Erythroblast (primary cell): Measurements from ENCODE around the gene COMMD2.

Source experiments
- GATA1 ChIP-seq: IDR thresholded peaks from 2 replicates; pipeline ENCODE4 v1.6.1; 2011; ENCODE audit warnings: low read depth, mild to moderate bottlenecking, control low read depth, low read length, moderate library complexity
- POLR2A ChIP-seq: IDR thresholded peaks from 2 replicates; pipeline ENCODE4 v1.6.1; 2011; ENCODE audit warnings: mild to moderate bottlenecking, low read length

- no peak for TF ChIP-seq POLR2A
- no peak for TF ChIP-seq GATA1
Measured at GRCh38 chr3:149801639-149802038, 49.4 kb upstream of the COMMD2 start.
